BE2C (cell line): ENCODE data around the gene PFKFB4.
A peak's percentile ranks its signal among the peaks of the same experiment; 100 is the strongest.

Experiments
- DNase-seq: peaks from one replicate; pipeline ENCODE4 v3.0.0-alpha.2; 2020
- H3K27me3 ChIP-seq: fragments of 250-450 bp; sonication (Bioruptor Pico); 2 replicates; pipeline ENCODE4 v1.5.1; 2020; ENCODE audit warnings: mild to moderate bottlenecking
- H3K36me3 ChIP-seq: fragments of 250-450 bp; sonication (Bioruptor Pico); 2 replicates; pipeline ENCODE4 v1.5.1; 2020; ENCODE audit warnings: mild to moderate bottlenecking
- H3K4me1 ChIP-seq: fragments of 250-450 bp; sonication (Bioruptor Pico); 2 replicates; pipeline ENCODE4 v1.5.1; 2020
- H3K4me3 ChIP-seq: 2 replicates; pipeline ENCODE4 v1.5.1; 2011; ENCODE audit warnings: low read depth, low read length
- H3K9me3 ChIP-seq: fragments of 250-450 bp; sonication (Bioruptor Pico); 2 replicates; pipeline ENCODE4 v1.5.1; 2020
- CTCF ChIP-seq: IDR thresholded peaks from 2 replicates; pipeline ENCODE4 v1.5.1; 2012; ENCODE audit warnings: mild to moderate bottlenecking, low read depth, low read length

The PFKFB4 gene

GRCh38 chr3:48560648-48561018, 4.0 kb upstream of the PFKFB4 start:
- peaks cover 3% of the 10 kb centered on the region for H3K4me1 ChIP-seq
- no peak for DNase-seq
- no peaks in the 10 kb centered on the region for H3K9me3 ChIP-seq
- H3K4me3 ChIP-seq, result no peak overlapping the region
- no peak for TF ChIP-seq CTCF
- no peaks in the 10 kb centered on the region for H3K27me3 ChIP-seq
- no peaks in the 10 kb centered on the region for H3K36me3 ChIP-seq

- no peaks in the 10 kb centered on the region for H3K9me3 ChIP-seq
- no peak for DNase-seq
- H3K4me3 ChIP-seq, result no peak overlapping the region
- no peaks in the 10 kb centered on the region for H3K27me3 ChIP-seq
- TF ChIP-seq CTCF, result no peak
- no peaks in the 10 kb centered on the region for H3K36me3 ChIP-seq
- H3K4me1 ChIP-seq, result peaks cover 2% of the 10 kb centered on the region
Observed at GRCh38 chr3:48558493-48559134, 2.0 kb upstream of the PFKFB4 start.

GRCh38 chr3:48555949-48556795, 431 bp downstream of the PFKFB4 start:
- H3K4me1 ChIP-seq, result peaks cover 2% of the 10 kb centered on the region

GRCh38 chr3:48555231-48555948, 1.2 kb downstream of the PFKFB4 start:
- no peaks in the 10 kb centered on the region for H3K36me3 ChIP-seq
- H3K4me3 ChIP-seq, result peak overlapping the region; percentile 59
- TF ChIP-seq CTCF, result no peak
- peak; percentile 42 for DNase-seq
- no peaks in the 10 kb centered on the region for H3K27me3 ChIP-seq
- H3K9me3 ChIP-seq, result no peaks in the 10 kb centered on the region
- H3K4me1 ChIP-seq, result peaks cover 2% of the 10 kb centered on the region

More at GRCh38 chr3:48555949-48556795, 431 bp downstream of the PFKFB4 start:
- Histone ChIP-seq H3K9me3 (no peaks in the 10 kb centered on the region), H3K36me3 (no peaks in the 10 kb centered on the region), H3K27me3 (no peaks in the 10 kb centered on the region), H3K4me3 (peak overlapping the region; percentile 59)
- no peak for DNase-seq
- no peak for TF ChIP-seq CTCF

GRCh38 chr3:48553886-48554845, 2.4 kb downstream of the PFKFB4 start:
- H3K9me3 ChIP-seq, result no peaks in the 10 kb centered on the region
- TF ChIP-seq CTCF, result no peak
- no peaks in the 10 kb centered on the region for H3K27me3 ChIP-seq
- H3K36me3 ChIP-seq, result no peaks in the 10 kb centered on the region
- no peak overlapping the region for H3K4me3 ChIP-seq
- H3K4me1 ChIP-seq, result peaks cover 2% of the 10 kb centered on the region
- no peak for DNase-seq
